Stimulated activated CD4-positive, alpha-beta T cell treated with anti-CD3 and anti-CD28 coated beads, Interleukin-2, amount 100 ng/mL, for 48 hours (primary cell): Measurements from ENCODE around the gene RRBP1.

ENCODE experiments used
- DNase-seq, 2 donors: peaks; one replicate each; pipeline ENCODE4 v3.0.0-alpha.2; 2020

The RRBP1 gene

DNA sequence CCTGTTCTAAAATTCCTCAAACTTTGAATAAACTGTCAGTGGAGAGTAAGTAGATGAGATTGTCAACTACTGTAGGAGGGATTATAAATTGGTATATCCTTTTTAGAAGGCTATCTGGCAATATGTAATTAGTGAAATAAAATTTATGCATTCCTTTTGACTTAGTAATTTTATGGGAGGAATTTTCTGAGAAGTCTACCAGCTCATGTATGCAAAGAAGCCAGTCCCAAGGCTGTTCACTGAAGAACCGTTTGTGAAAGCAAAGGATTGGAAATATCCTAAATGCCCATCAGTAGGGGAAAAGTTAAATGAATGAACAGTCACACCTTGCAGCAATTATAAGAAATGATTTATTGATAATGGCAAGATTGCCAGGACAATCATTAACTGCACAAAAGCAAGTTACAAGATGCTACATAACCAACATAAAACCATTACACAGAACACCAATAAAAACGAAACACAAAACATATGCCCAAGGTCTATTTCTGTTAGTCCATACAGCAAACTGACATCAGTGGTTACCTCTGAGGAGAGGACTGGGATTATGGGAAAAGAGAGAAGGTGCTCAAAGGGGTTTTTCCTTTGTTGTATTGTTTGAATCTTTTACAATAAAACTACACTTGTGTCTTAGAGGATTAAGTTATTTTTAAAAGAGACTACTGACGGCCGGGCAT is 116.7 kb downstream of the RRBP1 start:
- no peak for DNase-seq
